Heart right ventricle (tissue), 16 donors: ENCODE data around the gene RETN. TPM values are rescaled to one million over a fixed set of nuclear protein-coding genes. Genes with fewer than 3 reads are reported as not detected.

Experiments used
- ATAC-seq, 8 donors: fragments of 200-7000 bp; cut with Tn5 transposase; one replicate each; pipeline ENCODE4 v1.9.1; 2020; ENCODE audit warnings: mild to moderate bottlenecking in 8 of 8, moderate library complexity in 8 of 8, moderate number of reproducible peaks in 1 of 8
- DNase-seq, 2 donors: peaks; one replicate each; pipeline ENCODE4 v3.0.0-alpha.2; 2020
- H3K27ac ChIP-seq, 10 donors: fragments of 200-600 bp; sonication (generic) in 2 of 10; one replicate each; pipeline versions ENCODE4 v1.5.0 to v1.8.0; 2020 to 2022; ENCODE audit warnings: mild to moderate bottlenecking in 3 of 10
- H3K27me3 ChIP-seq, 7 donors: fragments of 200-600 bp; one replicate each; pipeline ENCODE4 v1.8.0; 2021 to 2022; ENCODE audit warnings: mild to moderate bottlenecking in 2 of 7
- H3K36me3 ChIP-seq, 9 donors: fragments of 200-600 bp; sonication (generic) in 1 of 9; one replicate each; pipeline versions ENCODE4 v1.5.0 to v1.8.0; 2020 to 2022; ENCODE audit warnings: mild to moderate bottlenecking in 2 of 9
- H3K4me1 ChIP-seq, 9 donors: fragments of 200-600 bp; sonication (generic) in 1 of 9; one replicate each; pipeline versions ENCODE4 v1.5.0 to v1.8.0; 2020 to 2022; ENCODE audit warnings: mild to moderate bottlenecking in 4 of 9
- H3K4me3 ChIP-seq, 10 donors: fragments of 200-600 bp; sonication (generic) in 2 of 10; one replicate each; pipeline versions ENCODE4 v1.5.0 to v1.8.0; 2020 to 2022; ENCODE audit warnings: mild to moderate bottlenecking in 7 of 10, moderate library complexity in 2 of 10
- H3K9me3 ChIP-seq, 11 donors: fragments of 200-600 bp in 10 of 11; sonication (generic) in 2 of 11; one replicate each; pipeline versions ENCODE4 v1.5.0 to v1.8.0; 2013 to 2022; ENCODE audit warnings: mild to moderate bottlenecking in 2 of 11, control low read depth in 1 of 11, moderate library complexity in 1 of 11
- CTCF ChIP-seq, 9 donors: fragments of 200-600 bp; sonication (generic) in 2 of 9; IDR thresholded peaks; one replicate each; pipeline versions ENCODE4 v1.5.0 to v1.8.0; 2021 to 2022; ENCODE audit warnings: antibody characterized with exemption in 9 of 9, mild to moderate bottlenecking in 5 of 9, moderate library complexity in 1 of 9
- WGBS, 2 donors: extraction: QIAGEN DNeasy Blood & Tissue Kit; methylation state at CpG; one replicate each; pipeline ENCODE4 v1.1.7; 2013; ENCODE audit warnings: inconsistent platforms in 1 of 2; 5-methylcytosine and 5-hydroxymethylcytosine counted together
- intact Hi-C, 10 donors: fragments of 100-400 bp; cut with DNase I; formaldehyde crosslinking; loops; one replicate each; pipeline versions ENCODE4 v1.11.1 to v1.14.2; 2022
- polyA plus RNA-seq, 2 donors: library from polyadenylated mRNA; stranded (reverse); fragments of 200-250 nt; gene quantifications; one replicate each; pipeline ENCODE4 v1.2.3, GENCODE V29; 2013
- total RNA-seq, 10 donors: library from RNA; stranded (reverse); fragmentation: NEBNext Ultra II Directional in 3 of 10; extraction: Animal tissue kit (Norgen Biotek cat#: 25700) in 3 of 10; gene quantifications; one replicate each; pipeline versions ENCODE4 v1.2.1 to v1.2.4, GENCODE V29; 2021 to 2023
- donor health status: Arrhythmogenic right ventricular cardiomyopathy.
- donor health status: ischemic (EF 13 %, LVEDD 7.1; RV severe dilation, severe dysfunction).
- donor health status: healthy with polysubstance abuse.
- donor health status: DM: no; HTN: yes; CAD: no.
- donor health status: DM: no; HTN: no; CAD: no.
- donor health status: ischemic (EF 25% LVEDD 6.9; RV normal size, moderate dysfunction).
- donor health status: ischemic (EF 25% LVEDD 5.7; RV mildly dilated, moderate dysfunction).
- donor health status: healthy.
- donor health status: DM: yes; HTN: yes; CAD: no.
- donor health status: Ischemic cardiomyopathy.
- donor health status: ischemic (EF 35%, LVEDD 5.7; RV mildly dilated, moderate dysfunction).
- donor health status: nonischemic (EF 11% LVEDD 7.7; RV severe dilation, severe dysfunction).
- donor health status: DM: yes; HTN: yes; CAD: no.
- donor health status: PGD.
- donor health status: ischemic (EF 29% LVEDD 5.4; RV normal size, mild dysfunction).
- donor health status: nonischemic (EF 23%, LVEDD 6.1; RV moderate dilation, normal function).

RETN gene
- total and polyA plus RNA-seq, 12 donors, result 0.51 to 12.6 (median 4.6) TPM; not detected in 8

- ATAC-seq (no peak), DNase-seq (no peak)
- Histone ChIP-seq H3K4me1 (no peaks in the 10 kb centered on the region), H3K4me3 (no peak overlapping the region), H3K27ac (no peak overlapping the region), H3K36me3 (no peaks in the 10 kb centered on the region), H3K9me3 (no peaks in the 10 kb centered on the region), H3K27me3 (peaks cover 0 to 39% (median 17%) of the 10 kb centered on the region in 7 donors)
- TF ChIP-seq CTCF (IDR thresholded peaks at IDR 0.05), result no peak
- intact Hi-C loops, result loop anchor here in 1 of 10 donors (10.0 kb wide), 1 partner anchor 104 kb away; no protein-coding TSS in a partner anchor
- 81 to 83% methylated on average over 8 of the region's 8 CpGs for WGBS, 2 donors
Measured at GRCh38 chr19:7690779-7691258, 22.0 kb downstream of the RETN start.

- TF ChIP-seq CTCF (IDR thresholded peaks at IDR 0.05), result no peak
- Histone ChIP-seq H3K36me3 (no peaks in the 10 kb centered on the region), H3K27ac (no peak overlapping the region), H3K4me3 (no peak overlapping the region), H3K4me1 (no peaks in the 10 kb centered on the region), H3K9me3 (no peaks in the 10 kb centered on the region), H3K27me3 (peaks cover 0 to 39% (median 17%) of the 10 kb centered on the region in 7 donors)
- no peak for DNase-seq
- intact Hi-C loops, result loop anchor here in 1 of 10 donors (10.0 kb wide), 1 partner anchor 103 kb away; no protein-coding TSS in a partner anchor
- no peak for ATAC-seq
Measured at GRCh38 chr19:7691497-7691896, 22.6 kb downstream of the RETN start.

- 70 to 71% methylated on average over 13 of the region's 13 CpGs for WGBS, 2 donors
- H3K27me3 ChIP-seq, result peaks cover 4 to 50% (median 25%) of the 10 kb centered on the region in 7 donors
- intact Hi-C loops, result loop anchor here in 1 of 10 donors (10.0 kb wide), 1 partner anchor 102 kb away; no protein-coding TSS in a partner anchor
- DNase-seq (no peak), ATAC-seq (no peak)
- H3K4me1 ChIP-seq, result no peaks in the 10 kb centered on the region
- TF ChIP-seq CTCF (IDR thresholded peaks at IDR 0.05), result no peak
- no peaks in the 10 kb centered on the region for H3K36me3 ChIP-seq
- no peaks in the 10 kb centered on the region for H3K9me3 ChIP-seq
- H3K4me3 ChIP-seq, result no peak overlapping the region
- no peak overlapping the region for H3K27ac ChIP-seq
Measured at GRCh38 chr19:7692417-7693088, 23.7 kb downstream of the RETN start.

- 54 to 68% methylated on average over 4 of the region's 4 CpGs for WGBS, 2 donors
- Histone ChIP-seq H3K4me1 (peaks cover 0 to 3% (median 0%) of the 10 kb centered on the region in 9 donors), H3K36me3 (no peaks in the 10 kb centered on the region), H3K27me3 (peaks cover 4 to 62% (median 38%) of the 10 kb centered on the region in 7 donors), H3K4me3 (no peak overlapping the region), H3K27ac (no peak overlapping the region), H3K9me3 (no peaks in the 10 kb centered on the region)
- intact Hi-C loops, result loop anchor here in 1 of 10 donors (10.0 kb wide), 1 partner anchor 100 kb away; no protein-coding TSS in a partner anchor
- TF ChIP-seq CTCF (IDR thresholded peaks at IDR 0.05), result no peak
- no peak for ATAC-seq
- DNase-seq, result no peak
Measured at GRCh38 chr19:7694499-7694898, 25.6 kb downstream of the RETN start.
